Peyer's patch (tissue), 4 donors: ENCODE results near the gene TBX21. TPM values are rescaled to one million over a fixed set of nuclear protein-coding genes. Genes with fewer than 3 reads are reported as not detected.
A peak's percentile ranks its signal among the peaks of the same experiment; 100 is the strongest.

Experiments
- DNase-seq, 3 donors: peaks; one replicate each; pipeline ENCODE4 v3.0.0-alpha.2; 2017 to 2019
- H3K27ac ChIP-seq, 4 donors: fragments of 200-600 bp; sonication (generic); one replicate each; pipeline ENCODE4 v1.5.1; 2016 to 2019
- H3K27me3 ChIP-seq, 2 donors: fragments of 200-600 bp; sonication (generic); one replicate each; pipeline ENCODE4 v1.5.1; 2019
- H3K36me3 ChIP-seq, 3 donors: fragments of 200-600 bp; sonication (generic); one replicate each; pipeline ENCODE4 v1.5.1; 2016 to 2019
- H3K4me1 ChIP-seq, 4 donors: fragments of 200-600 bp; sonication (generic); one replicate each; pipeline ENCODE4 v1.5.1; 2016 to 2019
- H3K4me3 ChIP-seq, 4 donors: fragments of 200-600 bp; sonication (generic); 1 replicate in 3 of 4; 2 replicates in 1 of 4; pipeline ENCODE4 v1.5.1; 2016 to 2019; ENCODE audit warnings: mild to moderate bottlenecking in 1 of 4
- H3K9me3 ChIP-seq, 4 donors: fragments of 200-600 bp; sonication (generic); one replicate each; pipeline ENCODE4 v1.5.1; 2016 to 2019; ENCODE audit warnings: mild to moderate bottlenecking in 1 of 4
- POLR2A ChIP-seq, 2 donors: fragments of 450-650 bp; IDR thresholded peaks; one replicate each; pipeline ENCODE4 v1.5.1; 2017; ENCODE audit warnings: antibody characterized with exemption in 2 of 2, mild to moderate bottlenecking in 2 of 2, moderate library complexity in 2 of 2
- total RNA-seq, 4 donors: library from RNA; depleted of rRNA; stranded (reverse); fragments of >200 nt; gene quantifications; one replicate each; pipeline ENCODE4 v1.1.0, GENCODE V29; 2016
- TF ChIP-seq, protein P1 (sequence below), 6 experiments: fragments of 450-650 bp in 4 of 6; fragments of 200-600 bp in 2 of 6; sonication (generic) in 1 of 6; IDR thresholded peaks; one replicate each; pipeline ENCODE4 v1.5.1; 2017 to 2019; ENCODE audit warnings: antibody characterized with exemption in 6 of 6, mild to moderate bottlenecking in 3 of 6, moderate library complexity in 1 of 6

The TBX21 gene
- total RNA-seq, 4 donors from 2014 or later = 0.53 to 0.85 (median 0.67) TPM; not detected in 1

DNA sequence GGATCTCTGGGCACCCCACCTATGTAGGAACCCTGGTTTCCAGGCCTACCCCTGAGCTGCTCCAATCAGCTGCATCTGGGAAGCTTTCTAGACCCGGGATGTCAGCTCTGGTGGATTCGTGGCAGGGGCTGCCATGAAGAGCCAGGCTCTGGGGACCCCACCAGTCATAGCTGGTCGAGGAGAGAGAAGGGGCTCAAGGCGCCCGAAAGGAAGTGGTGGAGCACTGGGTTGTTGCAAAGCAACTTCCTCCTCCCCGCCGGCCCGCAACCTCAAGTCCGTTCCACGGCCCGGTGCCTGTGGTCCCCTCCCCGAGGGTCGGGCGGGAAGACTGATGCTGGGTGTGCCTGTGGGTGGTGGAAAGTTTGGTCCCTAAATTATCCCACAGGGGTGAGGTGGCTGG lies 28.9 kb upstream of the TBX21 start:
- no peak overlapping the region for H3K4me3 ChIP-seq
- TF ChIP-seq POLR2A (IDR thresholded peaks at IDR 0.05) = no peak
- TF ChIP-seq, protein P1, sequence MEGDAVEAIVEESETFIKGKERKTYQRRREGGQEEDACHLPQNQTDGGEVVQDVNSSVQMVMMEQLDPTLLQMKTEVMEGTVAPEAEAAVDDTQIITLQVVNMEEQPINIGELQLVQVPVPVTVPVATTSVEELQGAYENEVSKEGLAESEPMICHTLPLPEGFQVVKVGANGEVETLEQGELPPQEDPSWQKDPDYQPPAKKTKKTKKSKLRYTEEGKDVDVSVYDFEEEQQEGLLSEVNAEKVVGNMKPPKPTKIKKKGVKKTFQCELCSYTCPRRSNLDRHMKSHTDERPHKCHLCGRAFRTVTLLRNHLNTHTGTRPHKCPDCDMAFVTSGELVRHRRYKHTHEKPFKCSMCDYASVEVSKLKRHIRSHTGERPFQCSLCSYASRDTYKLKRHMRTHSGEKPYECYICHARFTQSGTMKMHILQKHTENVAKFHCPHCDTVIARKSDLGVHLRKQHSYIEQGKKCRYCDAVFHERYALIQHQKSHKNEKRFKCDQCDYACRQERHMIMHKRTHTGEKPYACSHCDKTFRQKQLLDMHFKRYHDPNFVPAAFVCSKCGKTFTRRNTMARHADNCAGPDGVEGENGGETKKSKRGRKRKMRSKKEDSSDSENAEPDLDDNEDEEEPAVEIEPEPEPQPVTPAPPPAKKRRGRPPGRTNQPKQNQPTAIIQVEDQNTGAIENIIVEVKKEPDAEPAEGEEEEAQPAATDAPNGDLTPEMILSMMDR (IDR thresholded peaks at IDR 0.05) = no peak
- H3K4me1 ChIP-seq = peaks cover 0 to 28% (median 14%) of the 10 kb centered on the region in 4 donors
- no peaks in the 10 kb centered on the region for H3K27me3 ChIP-seq
- peak overlapping the region in 2 of 4 donors; percentile 32 to 33 for H3K27ac ChIP-seq
- no peaks in the 10 kb centered on the region for H3K9me3 ChIP-seq
- H3K36me3 ChIP-seq = no peaks in the 10 kb centered on the region
- peak; percentile 44 to 76 (median 69) for DNase-seq

DNA sequence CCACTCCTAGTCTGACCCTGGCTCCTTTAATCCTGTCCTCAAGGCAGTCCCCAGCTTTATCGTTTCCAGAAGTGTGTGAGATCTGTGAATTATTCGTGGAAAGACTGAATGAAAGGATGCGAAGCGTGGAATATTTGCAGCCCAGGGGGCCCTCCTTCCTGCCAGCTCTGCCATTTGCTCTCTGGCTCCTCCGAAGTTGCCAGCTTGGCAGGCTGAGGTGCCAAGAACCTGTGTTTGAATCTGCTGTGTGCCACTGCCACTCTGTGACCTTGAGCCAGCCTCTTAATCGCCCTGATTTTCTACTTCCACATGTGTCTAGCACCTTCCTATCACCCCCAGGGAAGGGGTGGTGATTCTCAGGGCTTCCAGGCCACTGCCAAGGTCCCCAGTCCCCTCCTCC lies 28.3 kb upstream of the TBX21 start:
- TF ChIP-seq, protein P1 (IDR thresholded peaks at IDR 0.05) = no peak
- TF ChIP-seq POLR2A (IDR thresholded peaks at IDR 0.05) = no peak
- H3K9me3 ChIP-seq = no peaks in the 10 kb centered on the region
- peaks cover 0 to 29% (median 14%) of the 10 kb centered on the region in 4 donors for H3K4me1 ChIP-seq
- no peak overlapping the region for H3K27ac ChIP-seq
- no peaks in the 10 kb centered on the region for H3K36me3 ChIP-seq
- no peaks in the 10 kb centered on the region for H3K27me3 ChIP-seq
- peak in 1 of 3 donors; percentile 33 for DNase-seq
- H3K4me3 ChIP-seq = no peak overlapping the region

DNA sequence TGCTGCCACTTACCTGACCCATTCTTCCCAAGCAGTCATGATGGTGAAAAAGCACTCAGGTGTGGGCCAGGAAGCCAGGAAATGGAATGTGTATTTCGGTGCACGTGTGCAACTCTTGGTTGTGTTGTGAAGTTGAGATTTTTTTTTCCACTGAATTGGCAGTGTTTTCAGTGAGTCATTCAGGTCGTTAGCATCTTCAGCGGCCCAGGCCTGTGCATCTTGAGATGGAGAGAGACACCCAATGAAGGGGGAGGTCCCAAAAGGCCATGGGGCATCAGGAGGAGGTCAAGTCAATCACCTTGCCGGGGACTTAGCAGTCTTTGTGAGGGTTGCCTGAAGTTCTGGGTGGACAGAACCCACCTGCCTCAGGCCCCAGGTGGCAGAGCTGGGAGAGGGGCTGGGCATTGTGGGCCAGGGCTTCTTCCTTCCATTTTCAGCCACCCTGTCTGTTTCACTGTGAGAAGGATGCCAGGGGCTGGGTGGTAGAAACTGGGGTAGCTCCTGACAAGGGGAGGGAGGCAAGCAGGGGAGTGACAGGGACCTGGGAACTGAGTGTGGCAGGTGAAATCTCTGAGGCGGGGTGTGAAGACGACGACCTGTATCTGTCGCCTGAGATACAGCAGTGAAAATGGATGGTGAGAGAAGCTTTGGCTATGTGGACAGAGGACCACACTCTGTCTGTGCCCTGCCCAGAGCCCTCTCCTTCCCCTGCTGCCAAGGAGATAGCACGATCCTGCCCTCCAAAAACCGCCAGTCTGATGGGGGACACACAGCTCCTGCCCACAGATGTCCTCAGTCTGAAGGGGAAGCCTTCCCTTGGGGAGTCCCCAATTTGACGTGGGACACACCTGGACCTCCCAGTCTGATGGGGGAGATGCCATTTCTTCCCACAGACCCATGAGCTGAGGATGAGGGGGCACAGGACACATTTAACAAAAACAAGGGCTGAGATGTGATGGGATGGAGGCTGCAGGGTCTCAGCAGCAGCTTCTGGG lies 27.2 kb upstream of the TBX21 start:
- no peaks in the 10 kb centered on the region for H3K9me3 ChIP-seq
- H3K27ac ChIP-seq = peak overlapping the region in 2 of 4 donors; percentile 6 to 25
- H3K36me3 ChIP-seq = peaks cover 0 to 7% (median 0%) of the 10 kb centered on the region in 3 donors
- no peak for TF ChIP-seq POLR2A (IDR thresholded peaks at IDR 0.05)
- TF ChIP-seq, protein P1 (IDR thresholded peaks at IDR 0.05) = no peak
- DNase-seq = no peak
- H3K4me1 ChIP-seq = peaks cover 0 to 29% (median 14%) of the 10 kb centered on the region in 4 donors
- no peak overlapping the region for H3K4me3 ChIP-seq
- H3K27me3 ChIP-seq = no peaks in the 10 kb centered on the region

DNA sequence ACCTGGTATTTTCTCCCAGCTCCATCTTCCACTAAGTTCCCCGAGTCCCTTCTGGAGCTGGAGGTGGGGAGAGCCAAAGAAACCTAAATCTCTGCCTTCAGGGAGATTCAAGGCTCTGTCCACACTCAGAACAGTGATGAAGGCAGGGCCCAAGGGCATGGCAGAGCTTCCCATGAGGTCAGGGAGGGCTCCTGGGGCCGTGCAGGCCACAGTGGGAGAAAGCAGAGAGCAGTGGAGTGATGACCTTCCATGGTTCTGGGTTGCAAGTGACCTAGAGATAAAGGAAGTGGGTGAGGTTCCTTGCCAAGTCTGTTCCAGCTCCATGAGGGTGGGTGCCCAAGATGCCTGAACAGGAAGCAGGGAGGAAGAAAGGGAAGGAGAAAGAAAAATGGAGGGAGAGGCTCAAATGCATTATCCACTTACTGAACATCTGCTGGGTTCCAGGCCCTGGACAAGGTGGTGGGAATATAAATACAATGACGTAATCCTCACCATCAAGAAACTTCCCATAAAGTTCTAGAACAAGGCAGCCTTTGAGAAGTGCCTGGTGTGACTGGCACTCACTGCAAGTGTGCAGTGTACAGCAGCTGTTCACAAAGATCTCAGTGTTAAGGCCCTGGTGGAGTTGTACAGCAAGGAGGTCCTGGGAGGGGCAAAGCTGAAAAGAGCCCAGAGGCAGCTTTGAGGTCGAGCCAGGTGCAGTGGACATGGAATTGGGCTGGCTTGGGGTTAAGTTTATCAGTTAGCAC lies 25.8 kb upstream of the TBX21 start:
- peaks cover 0 to 29% (median 14%) of the 10 kb centered on the region in 4 donors for H3K4me1 ChIP-seq
- no peak for DNase-seq
- TF ChIP-seq POLR2A (IDR thresholded peaks at IDR 0.05) = no peak
- TF ChIP-seq, protein P1 (IDR thresholded peaks at IDR 0.05) = no peak
- no peak overlapping the region for H3K4me3 ChIP-seq
- peaks cover 0 to 7% (median 0%) of the 10 kb centered on the region in 3 donors for H3K36me3 ChIP-seq
- H3K27me3 ChIP-seq = no peaks in the 10 kb centered on the region
- H3K27ac ChIP-seq = no peak overlapping the region
- no peaks in the 10 kb centered on the region for H3K9me3 ChIP-seq

DNA sequence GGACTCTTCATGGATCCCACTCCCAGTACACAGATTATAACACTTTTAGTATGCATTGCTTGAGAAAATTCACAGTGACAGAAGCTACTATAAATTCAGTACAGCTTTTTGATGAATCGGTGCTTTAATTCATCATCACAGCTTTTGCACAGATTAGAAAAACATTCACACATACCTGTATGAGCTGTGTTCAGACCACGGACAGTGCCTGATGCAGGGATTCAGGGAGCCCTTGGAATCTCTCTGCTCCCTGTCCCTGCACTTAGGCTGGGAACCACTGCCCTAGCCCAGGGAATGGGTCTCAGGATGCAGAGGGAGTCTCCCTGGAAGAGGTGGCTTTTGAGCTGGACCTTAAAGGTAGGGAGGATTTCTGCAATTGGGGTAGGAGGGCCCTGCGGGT lies 25.2 kb upstream of the TBX21 start:
- Histone ChIP-seq H3K4me3 (no peak overlapping the region), H3K4me1 (peaks cover 0 to 29% (median 11%) of the 10 kb centered on the region in 4 donors), H3K27me3 (no peaks in the 10 kb centered on the region), H3K27ac (no peak overlapping the region), H3K36me3 (peaks cover 0 to 7% (median 0%) of the 10 kb centered on the region in 3 donors), H3K9me3 (no peaks in the 10 kb centered on the region)
- DNase-seq = no peak
- TF ChIP-seq POLR2A (IDR thresholded peaks at IDR 0.05) = no peak
- TF ChIP-seq, protein P1 (IDR thresholded peaks at IDR 0.05) = no peak
